NCI-H2227 (cell line): ENCODE data around the gene PDGFA.

ENCODE experiments used
- DNase-seq: peaks from one replicate; lab custom pipeline; 2025; ENCODE audit not compliant: unreplicated experiment; lab: John Stamatoyannopoulos, UW

Gene PDGFA

DNA sequence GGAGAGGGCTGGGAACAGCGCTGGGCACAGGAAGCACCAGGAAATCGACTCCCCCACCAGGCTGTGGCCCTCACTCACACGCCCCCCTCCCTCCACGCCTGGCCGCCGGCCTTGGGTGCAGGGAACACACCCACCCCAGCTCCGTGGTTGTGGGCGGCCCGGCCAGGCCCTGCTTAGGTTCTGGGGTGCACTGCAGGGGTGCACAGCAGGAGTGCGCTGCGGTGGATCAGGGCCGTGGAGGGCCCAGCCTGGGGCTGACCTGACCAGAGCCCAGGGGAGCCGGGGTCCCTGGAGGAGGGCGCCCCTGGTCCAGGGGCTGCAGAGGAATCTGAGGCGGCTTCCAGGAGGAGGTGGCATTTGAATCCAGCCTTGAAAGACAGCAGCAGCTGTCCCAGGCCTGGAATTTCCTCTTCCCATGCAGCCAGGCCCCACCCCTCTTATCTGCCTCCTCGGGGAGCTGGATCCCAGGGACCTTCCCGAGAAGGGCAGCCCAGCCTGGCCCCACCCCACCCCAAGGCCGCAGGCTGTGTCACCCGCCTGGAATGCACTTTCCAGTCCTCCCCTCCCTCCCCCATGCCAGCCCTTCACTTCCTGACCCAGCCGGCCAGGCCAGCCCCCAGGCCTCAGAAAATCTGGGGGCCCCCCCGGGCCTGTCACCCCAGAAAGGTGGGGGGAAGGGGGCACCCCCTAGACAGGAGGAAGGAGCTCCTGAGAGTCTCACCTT is 18.4 kb upstream of the PDGFA start:
- no peak for DNase-seq

DNA sequence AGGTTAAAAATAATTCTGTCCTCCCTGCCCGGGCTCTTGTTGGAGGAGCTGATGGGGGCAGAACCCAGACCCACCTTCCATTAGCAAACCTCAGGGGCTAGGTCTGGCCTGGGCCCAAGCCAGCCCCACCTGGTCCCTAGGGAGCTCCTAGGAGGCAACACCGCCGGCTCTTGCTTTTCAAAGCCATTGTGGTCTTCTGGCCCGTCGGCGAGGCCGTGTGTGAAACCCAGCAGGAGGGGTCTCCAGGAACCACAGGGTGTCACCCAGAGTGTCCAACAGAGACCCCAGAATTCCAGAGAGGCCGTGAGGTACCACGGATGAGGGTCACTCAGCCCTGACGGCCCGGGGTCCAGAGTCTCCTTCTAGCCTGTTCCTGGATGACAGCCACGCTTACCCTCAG is 16.6 kb upstream of the PDGFA start:
- DNase-seq, result no peak

DNA sequence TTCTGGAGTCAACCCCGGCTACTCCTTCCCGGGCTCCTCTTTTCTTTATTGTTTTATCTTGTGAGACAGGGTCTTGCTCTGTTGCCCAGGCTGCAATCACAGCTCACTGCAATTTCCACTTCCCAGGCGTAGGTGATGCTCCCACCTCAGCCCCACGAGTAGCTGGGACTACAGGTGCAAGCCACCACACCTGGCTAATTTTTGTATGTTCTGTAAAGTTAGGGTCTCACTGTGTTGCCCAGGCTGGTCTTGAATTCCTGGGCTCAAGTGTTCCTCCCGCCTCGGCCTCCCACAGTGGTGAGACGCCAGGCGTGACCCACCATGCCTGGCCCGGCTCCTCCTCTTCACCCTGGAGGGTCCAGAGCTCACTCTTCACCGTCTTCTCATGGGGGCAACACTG is 15.3 kb upstream of the PDGFA start:
- no peak for DNase-seq

DNA sequence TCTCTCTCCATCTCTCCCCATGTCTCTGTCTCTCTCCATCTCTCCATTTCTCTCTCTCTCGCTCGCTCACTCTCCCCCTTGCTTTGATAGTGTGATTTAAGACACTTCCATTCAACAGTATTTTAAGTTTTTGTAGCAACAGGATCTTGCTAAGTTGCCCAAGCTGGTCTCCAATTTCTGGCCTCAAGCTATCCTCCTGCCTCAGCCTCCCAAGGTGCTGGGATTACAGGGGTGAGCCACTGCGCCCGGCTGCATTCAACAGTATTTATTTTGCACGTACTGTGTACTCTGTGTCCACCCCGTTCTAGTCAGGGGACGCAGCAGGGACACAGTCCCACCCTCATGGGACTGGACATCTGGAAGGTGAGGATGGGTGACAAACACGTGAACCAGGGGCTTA is 14.4 kb upstream of the PDGFA start:
- DNase-seq, result no peak

DNA sequence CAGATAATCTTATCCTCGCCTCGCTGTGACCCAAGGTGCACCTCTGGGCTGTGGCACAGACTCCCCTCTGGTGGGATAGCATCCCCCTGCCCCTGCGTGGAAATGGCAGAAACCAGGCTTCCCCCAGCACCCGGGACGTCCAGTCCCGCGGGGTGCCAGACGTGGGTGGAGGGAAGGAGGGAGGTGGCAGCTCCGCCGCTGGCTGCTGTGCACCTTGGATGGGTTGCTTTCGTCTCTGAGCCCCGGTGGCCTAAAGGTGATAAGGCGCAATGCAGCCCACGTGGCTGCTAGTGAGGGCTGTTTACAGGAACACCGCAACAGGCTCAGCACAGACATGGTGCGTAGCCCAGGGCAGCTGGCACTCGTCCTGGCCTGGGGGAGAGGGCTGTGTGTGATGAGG is 13.6 kb upstream of the PDGFA start:
- DNase-seq, result no peak

DNA sequence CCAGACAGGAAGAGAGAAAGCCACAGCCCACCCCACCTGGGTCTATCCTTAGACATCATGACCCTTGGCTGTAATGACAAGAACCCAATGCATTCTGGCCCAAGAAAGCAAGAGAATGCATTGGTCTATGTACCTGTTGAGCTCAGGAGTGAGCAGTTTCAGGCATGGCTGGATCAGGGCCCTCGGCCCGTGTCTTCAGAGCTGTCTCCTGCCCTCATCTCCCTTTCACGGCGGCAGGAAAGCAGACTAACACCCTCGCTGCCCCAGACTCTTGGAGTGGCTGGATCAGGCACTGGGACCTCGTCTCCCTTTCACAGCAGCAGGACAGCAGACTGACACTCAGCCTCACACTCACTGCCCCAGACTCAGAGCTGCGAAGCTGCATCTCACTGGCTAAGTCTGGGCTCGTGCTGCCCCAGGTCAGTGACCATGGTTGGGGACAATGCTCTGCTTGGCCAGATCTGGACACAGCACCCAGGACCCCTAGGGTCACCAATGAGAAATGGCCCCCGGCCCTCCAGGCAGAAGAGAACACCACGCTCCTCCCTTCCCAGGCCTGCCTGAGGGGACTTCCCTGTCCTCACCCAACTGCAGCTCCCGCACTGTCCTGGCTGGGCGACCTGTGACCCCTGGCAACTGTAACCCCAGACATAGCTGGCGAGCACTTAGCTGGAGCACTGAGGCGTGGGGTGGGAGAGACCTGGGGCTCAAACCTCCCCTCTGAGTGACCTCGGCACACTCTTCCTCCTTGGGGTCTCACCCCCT is 12.9 kb upstream of the PDGFA start:
- no peak for DNase-seq

DNA sequence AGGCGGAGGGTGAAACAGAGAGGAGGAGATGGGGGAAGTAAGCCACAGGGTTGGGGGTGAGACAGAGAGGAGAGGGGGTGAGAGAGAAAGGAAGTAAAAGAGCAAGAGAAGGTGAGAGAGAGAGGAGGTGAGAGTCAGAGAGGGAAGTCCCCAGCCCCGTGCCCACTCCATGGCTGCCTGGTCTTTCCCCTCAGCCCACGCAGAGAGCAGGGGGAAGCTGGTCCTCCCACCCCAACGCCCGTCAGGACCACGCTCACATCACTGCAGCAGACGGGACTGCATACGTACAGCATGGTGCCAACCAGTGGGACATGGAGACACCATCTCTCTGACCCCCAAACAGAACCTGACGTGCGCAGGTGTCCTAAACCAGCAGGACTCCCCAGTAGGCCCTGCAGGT is 12.1 kb upstream of the PDGFA start:
- DNase-seq, result no peak

DNA sequence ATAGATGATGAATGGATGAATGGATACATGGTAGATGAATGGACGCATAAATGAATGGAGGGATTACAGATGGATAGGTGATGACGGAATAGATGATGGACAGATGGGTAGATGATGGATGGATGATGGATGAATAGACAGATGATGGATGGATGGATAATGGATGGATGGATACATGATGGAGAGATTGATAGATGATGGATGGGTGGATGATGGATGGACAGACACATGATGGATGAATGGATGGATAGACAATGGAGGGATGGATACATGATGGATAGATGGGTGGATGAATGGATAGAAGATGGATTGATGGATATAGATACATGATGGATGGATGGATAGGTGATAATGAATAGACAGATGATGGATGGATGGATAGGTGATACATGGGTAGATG is 8.8 kb upstream of the PDGFA start:
- no peak for DNase-seq

DNA sequence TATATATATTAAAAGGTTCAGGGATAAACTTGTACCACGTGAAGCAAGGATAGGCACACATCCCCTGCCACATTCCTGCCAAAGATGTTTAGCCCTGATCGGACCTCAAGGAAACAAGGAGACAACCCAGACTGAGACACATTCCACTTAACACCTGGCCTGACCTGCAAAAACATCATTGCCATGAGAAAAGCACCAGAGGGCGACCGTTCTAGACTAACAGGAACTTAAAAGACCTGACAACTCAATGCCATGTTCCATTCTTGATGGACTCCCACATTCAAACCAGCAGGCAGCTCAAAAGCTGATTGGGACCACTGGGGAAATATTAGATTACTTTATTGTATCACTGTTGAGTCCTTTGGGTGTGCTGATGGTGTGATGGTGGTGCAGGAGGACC is 8.1 kb upstream of the PDGFA start:
- no peak for DNase-seq

DNA sequence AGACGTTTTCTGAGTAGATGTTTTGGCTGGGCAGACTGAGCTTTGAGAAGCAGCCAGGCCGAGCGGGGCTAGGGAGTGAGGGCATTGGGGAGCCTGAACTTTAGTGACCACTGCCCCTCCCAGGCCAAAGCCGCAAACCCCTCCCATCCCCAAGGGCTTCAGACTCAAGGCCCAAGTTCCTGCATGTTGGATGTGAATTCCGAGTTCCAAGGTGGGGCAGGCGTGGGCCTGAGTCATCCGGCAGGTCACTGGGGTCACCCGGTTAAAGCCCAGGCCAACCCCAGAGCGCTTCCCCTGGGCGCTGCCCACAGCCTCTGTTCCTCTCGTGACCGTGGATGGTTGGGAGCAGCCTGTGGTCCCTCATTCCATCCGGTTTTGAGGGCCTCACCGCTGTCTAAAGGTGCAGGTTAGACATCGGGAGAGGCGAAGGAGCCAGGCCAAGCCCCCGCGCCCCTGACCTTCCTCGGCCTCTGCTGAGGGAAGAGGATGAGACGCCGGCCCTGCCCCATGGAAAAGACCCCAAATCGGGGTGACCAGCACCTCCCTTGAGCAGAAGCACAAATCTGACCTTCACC is 6.9 kb upstream of the PDGFA start:
- no peak for DNase-seq

DNA sequence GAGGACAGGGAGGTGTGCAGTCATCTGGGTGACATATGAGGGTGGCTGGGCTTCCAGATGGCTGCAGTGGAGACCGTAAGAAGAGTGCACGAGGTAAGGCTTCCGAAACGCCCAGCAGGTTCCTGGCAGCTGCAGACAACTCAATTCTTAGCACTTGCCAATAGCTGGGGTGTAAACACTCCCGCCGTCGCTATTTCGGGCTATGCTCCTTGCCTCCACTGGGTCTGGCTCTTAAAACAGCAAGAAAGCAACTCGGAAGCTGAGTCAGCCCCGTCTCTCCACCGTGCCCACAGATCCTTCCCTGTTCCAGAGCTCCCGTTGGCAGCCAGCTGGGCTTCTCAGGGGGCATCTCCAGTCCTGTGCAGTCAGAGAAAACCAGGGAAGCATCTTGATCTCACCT is 6.1 kb upstream of the PDGFA start:
- DNase-seq, result no peak

DNA sequence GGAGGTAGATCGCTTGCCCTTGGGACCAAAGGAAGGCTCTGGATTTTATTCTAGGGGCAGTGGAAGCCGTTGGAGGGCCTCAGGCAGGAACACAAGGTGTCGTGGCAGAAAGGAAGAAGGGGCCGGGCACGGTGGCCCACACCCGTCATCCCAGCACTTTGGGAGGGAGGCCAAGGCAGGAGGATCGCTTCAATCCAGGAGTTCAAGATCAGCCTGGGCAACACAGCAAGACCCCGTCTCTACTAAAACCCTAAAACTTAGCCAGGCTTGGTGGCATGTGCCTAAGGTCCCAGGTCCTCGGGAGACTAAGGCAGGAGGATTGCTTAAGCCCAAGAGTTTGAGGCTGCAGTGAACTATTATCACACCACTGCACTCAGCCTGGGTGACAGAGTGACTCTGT is 5.2 kb upstream of the PDGFA start:
- DNase-seq, result no peak

DNA sequence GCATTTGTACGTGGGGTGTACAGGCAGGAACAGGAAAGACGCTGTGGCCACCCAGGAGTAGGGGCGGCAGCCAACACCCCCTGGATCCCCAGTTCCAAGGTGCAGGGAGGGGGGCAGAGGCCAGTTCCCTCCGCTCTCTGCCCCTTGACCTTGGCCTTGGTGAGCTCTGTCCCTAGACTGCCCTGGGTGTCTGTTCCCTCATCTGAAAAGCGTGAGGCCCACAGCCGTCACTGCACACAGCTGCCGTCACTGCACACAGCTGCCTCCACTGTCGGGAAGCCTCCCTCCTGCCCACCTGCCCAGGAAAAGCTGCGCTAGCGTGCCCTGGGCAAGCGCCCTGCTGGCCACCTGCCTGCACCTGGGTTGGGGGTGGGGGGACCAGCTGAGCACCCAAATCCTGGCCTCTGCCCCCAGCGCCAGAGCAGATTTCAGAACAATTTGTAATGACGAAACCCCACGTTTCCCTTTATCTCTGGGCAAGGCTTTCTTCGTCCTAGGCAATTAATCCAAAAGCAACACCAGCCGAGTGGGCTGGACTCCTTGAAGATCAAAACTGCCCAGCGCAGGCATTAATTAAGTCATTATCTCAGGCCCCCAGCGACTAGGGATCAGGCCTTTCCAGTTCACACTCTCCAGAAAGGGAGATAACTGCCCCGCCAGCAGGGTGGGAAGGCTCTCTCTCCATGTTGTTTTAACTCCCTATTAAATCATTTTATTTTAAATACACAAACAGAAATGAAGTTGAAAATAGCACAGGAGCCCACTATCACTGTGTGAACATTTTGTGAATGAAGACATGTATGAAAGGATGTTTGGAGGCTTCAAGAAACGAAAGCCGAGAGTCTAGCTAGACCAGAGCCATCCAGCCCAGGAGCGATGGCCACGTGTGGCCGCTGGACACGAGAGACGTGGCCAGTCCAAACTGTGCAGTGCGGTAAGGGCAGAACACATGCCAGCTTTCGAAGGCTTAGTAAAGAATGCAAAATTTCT is 4.0 kb upstream of the PDGFA start:
- DNase-seq, result peak; percentile 18

DNA sequence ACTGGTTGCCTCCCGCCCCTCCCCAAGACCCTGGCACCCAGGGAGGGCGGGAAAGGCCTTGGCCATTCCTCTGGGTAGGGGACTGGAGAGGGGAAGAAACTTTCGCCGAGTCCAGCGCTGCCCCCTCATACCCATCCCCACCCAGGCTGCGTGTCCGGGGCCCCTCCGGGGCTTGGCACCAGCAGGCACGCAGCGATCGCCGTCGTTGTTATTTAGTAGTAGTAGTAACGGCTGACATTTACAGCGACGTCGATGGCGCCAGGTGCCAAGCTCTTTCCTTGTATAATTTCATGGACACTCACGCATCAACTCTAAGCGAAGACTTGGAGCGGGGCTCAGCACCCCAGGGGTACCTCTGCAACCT is 3.3 kb upstream of the PDGFA start:
- DNase-seq, result no peak

DNA sequence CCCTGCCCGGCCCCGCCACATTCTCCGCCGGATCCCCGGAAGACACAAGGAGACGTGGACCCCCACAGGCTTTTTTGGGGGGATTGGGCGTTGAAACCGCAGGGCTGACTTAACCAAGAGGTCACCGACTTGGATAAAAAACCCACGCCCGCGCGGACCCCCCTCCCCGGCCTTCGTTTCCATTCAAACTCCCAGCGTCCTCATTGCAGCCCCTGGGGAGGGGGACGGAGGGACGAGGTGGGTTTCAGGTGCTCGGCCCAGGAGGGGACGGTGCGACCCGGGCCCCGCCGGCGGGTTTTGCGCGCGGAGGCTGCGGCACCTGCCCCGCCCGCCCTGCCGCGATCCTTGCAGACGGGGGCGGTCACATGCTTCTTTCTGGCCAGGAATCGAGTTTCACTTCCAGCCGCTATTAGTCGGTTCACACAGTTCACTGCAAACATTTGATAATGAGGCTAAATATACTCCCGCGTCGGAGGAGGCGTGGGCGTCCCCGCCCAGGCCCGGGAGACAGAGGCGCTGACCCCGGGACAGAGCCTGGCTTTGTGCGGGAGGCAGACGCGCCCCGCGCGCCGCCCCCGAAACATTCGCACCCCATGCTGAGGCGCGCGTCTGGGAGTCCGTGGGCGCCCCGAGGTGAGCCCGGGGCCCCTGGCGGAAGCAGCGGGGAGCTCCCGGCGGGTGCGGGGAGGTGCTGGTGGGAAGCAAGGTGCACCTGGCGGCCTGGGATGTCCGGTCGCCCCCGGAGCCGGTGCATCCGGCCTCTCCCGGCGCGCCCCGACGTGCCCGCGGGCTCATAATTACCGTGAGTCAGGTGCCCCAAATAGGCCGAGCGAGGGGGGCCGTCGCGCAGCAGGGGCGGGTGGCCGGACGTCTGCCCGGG is 2.7 kb upstream of the PDGFA start:
- peak; percentile 16 for DNase-seq

DNA sequence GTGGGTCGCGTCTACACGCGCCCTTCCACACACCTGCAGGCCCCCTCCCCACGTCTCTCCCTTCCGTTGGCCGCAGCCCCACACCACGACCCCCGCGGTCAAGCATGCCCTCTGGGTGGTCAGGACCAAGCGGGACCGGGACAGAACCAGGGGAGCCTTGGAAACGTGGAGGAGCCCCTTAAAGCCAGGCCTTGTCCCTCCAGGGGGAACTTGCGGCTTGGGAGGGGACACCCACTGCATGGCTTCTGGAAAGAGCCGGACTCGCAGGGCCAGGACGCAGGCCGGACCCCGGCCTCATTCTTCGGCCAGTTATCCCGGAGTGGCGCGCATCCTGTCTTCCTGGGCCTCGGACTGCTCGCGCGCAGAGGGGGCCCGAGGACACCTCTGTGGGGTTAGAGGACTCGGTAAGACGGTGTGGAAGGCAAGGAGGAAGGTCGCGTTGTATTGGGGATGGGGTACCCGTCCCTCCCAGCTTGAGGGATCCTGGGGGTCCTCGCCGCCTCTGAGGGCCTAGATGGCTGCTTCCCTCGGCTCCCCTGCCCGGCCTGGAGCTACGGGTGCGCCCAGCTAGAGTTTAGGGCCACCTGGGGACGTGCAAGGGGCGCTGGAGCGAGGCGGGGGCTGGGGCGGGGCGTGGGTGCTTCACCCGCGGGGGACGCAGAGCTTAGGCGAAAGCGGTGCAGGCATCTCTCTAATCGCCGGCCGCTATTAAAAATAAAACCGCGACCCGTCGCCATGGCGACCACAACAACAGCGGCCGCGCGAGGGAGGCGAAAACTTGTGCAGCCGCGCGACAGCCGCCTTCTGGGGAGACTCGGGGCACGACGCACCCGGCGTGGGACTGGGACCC is 1.8 kb upstream of the PDGFA start:
- peak; percentile 42 for DNase-seq

DNA sequence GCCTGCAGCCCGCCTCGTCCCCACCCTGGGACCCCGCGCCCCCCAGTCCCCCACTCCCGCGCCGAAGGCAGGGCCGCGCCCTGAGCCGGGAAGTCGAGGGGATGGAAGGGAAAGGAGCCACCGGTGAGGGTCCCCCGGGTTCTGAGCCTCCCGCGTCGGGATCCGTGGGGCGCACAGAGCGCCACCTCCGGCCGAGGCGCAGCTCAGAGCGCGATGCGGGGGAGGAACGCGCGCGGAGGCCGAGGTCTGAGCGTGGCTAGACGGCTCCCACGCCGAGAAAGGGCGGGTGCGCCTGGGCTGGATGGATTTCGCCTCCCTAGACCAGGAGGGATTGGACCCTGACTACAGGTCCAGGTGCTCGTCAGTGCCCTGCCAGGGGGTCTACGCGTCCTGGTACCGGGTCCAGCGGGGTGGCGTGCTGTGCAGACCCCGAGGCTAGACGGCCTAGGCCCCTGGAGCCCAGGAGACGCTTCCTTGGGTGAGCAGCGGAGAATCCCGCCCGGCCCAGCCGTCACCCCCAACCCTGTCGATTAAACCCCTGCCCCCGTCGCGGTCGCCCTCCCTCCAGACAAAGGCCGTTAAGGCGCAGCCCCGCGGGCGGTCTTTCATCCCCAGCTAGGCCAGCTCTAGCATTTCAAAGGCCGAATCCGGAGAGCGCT is 986 bp upstream of the PDGFA start:
- DNase-seq, result no peak

DNA sequence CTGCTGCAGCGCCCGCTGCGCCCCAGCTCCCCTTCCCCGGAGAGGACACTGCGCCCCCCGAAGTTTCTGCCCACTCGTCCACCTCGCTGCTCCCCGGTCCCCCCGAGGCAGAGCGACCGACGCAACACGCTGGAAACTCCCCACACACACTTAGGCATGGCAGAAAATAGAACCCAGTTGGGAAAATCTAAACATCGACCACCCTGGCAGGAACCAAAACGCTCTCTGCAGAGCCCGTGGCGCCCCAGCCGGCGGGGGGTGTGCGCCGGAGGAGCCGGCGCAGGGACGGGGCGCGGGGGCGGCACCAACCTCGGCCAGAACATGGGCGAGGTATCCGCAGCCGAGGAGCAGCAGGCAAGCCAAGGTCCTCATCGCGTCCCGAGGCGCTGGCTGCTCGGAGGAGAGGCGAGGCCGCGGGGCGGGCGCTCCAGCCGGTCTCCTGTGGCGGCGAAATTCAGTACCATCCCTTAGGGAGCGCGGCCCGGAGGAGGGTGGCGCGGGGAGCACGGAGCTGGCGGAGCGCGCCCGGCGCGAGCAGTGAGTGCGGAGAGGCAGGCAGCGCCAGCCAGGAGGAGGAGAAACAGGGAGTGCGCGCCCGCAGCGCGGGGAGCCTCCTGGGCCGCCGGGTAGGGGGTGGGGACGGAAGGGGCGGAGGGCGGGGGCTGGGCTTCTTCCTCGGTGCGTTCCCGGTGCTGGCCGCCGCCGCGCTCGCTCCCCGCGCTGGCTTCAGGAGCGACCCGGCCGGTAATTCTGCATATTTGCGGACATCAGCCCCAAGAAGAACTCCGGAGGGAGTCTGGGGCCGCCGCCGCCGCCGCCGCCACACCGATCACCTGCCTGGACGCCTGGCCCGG is 789 bp downstream of the PDGFA start:
- DNase-seq, result peak; percentile 50
